ENCODE data around the gene RETREG1.
"Not testable (repeated sequence)": the region's sequence is repeated elsewhere in the genome, so short reads cannot be mapped to it uniquely, and the experiment has no call there.

RETREG1 gene

GRCh38 chr5:16615741-16616535 lies 859 bp downstream of the RETREG1 start:
- no peak for DNase-seq (ENCODE audit: low read depth in 2 of 2)

GRCh38 chr5:16612007-16612406 lies 4.8 kb downstream of the RETREG1 start:
- no peak for DNase-seq (ENCODE audit: low read depth in 2 of 2)

GRCh38 chr5:16610896-16611295 lies 5.9 kb downstream of the RETREG1 start:
- DNase-seq (ENCODE audit: low read depth in 2 of 2) = not testable (repeated sequence)

- DNase-seq (ENCODE audit: low read depth in 2 of 2) = no peak
Observed at GRCh38 chr5:16609412-16609811, 7.4 kb downstream of the RETREG1 start.

- DNase-seq (ENCODE audit: low read depth in 2 of 2) = no peak
Observed at GRCh38 chr5:16606628-16607027, 10.2 kb downstream of the RETREG1 start.

- DNase-seq (ENCODE audit: low read depth in 2 of 2) = no peak
Observed at GRCh38 chr5:16603701-16604100, 13.1 kb downstream of the RETREG1 start.

- DNase-seq (ENCODE audit: low read depth in 2 of 2) = no peak
Observed at GRCh38 chr5:16603295-16603694, 13.5 kb downstream of the RETREG1 start.

- DNase-seq (ENCODE audit: low read depth in 2 of 2) = no peak
Observed at GRCh38 chr5:16602182-16602581, 14.6 kb downstream of the RETREG1 start.

GRCh38 chr5:16600946-16601345 lies 15.9 kb downstream of the RETREG1 start:
- DNase-seq (ENCODE audit: low read depth in 2 of 2) = no peak

- DNase-seq (ENCODE audit: low read depth in 2 of 2) = no peak
Observed at GRCh38 chr5:16600397-16600796, 16.4 kb downstream of the RETREG1 start.

GRCh38 chr5:16597946-16598694 lies 18.7 kb downstream of the RETREG1 start:
- no peak for DNase-seq (ENCODE audit: low read depth in 2 of 2)

- no peak for DNase-seq (ENCODE audit: low read depth in 2 of 2)
Observed at GRCh38 chr5:16596581-16596940, 20.2 kb downstream of the RETREG1 start.

- no peak for DNase-seq (ENCODE audit: low read depth in 2 of 2)
Observed at GRCh38 chr5:16595881-16596580, 20.8 kb downstream of the RETREG1 start.

- no peak for DNase-seq (ENCODE audit: low read depth in 2 of 2)
Observed at GRCh38 chr5:16593628-16594027, 23.2 kb downstream of the RETREG1 start.

GRCh38 chr5:16593013-16593412 lies 23.8 kb downstream of the RETREG1 start:
- DNase-seq (ENCODE audit: low read depth in 2 of 2) = no peak

GRCh38 chr5:16592255-16592654 lies 24.5 kb downstream of the RETREG1 start:
- no peak for DNase-seq (ENCODE audit: low read depth in 2 of 2)

- no peak for DNase-seq (ENCODE audit: low read depth in 2 of 2)
Observed at GRCh38 chr5:16590685-16591084, 26.1 kb downstream of the RETREG1 start.

- no peak for DNase-seq (ENCODE audit: low read depth in 2 of 2)
Observed at GRCh38 chr5:16589658-16590057, 27.1 kb downstream of the RETREG1 start.

- DNase-seq (ENCODE audit: low read depth in 2 of 2) = no peak
Observed at GRCh38 chr5:16588434-16589214, 28.2 kb downstream of the RETREG1 start.

- DNase-seq (ENCODE audit: low read depth in 2 of 2) = no peak
Observed at GRCh38 chr5:16586556-16586955, 30.2 kb downstream of the RETREG1 start.

- DNase-seq (ENCODE audit: low read depth in 2 of 2) = no peak
Observed at GRCh38 chr5:16585041-16585667, 31.6 kb downstream of the RETREG1 start.
